K562 (cell line): ENCODE data around the gene SMOC2.

Source experiments
- CBX3 ChIP-seq, 2 experiments: IDR thresholded peaks; 1 replicate in 1 of 2; 2 replicates in 1 of 2; pipeline ENCODE4 v1.6.1; 2012; ENCODE audit warnings: inconsistent platforms in 2 of 2, low read length in 2 of 2, borderline replicate concordance in 1 of 2, control low read depth in 1 of 2
- CREBBP ChIP-seq: IDR thresholded peaks from one replicate; pipeline ENCODE4 v1.6.1; 2012; ENCODE audit warnings: low read depth, mild to moderate bottlenecking, control low read depth, inconsistent platforms, low read length
- CTCF ChIP-seq, 3 experiments: IDR thresholded peaks in 2 of 3; conservative IDR thresholded peaks in 1 of 3; 2 replicates each; pipeline ENCODE4 v1.5.1; 2011 to 2012; ENCODE audit warnings: low read length in 3 of 3, mild to moderate bottlenecking in 3 of 3, control low read depth in 2 of 3, improper control_type of control experiment in 1 of 3, inconsistent platforms in 1 of 3, low read depth in 1 of 3, mixed read lengths in 1 of 3, moderate library complexity in 1 of 3; ENCODE audit not compliant: insufficient read depth in 2 of 3
- E2F1 ChIP-seq: sonication (generic); formaldehyde crosslinking; IDR thresholded peaks from 2 replicates; pipeline ENCODE4 v1.8.1; 2023; ENCODE audit warnings: mild to moderate bottlenecking, missing genetic modification reagents, moderate library complexity
- ELK1 ChIP-seq: sonication (generic); formaldehyde crosslinking; IDR thresholded peaks from 2 replicates; pipeline ENCODE4 v1.8.1; 2022; ENCODE audit warnings: missing genetic modification reagents
- EP300 ChIP-seq: IDR thresholded peaks from 2 replicates; pipeline ENCODE4 v1.6.1; 2012; ENCODE audit warnings: low read length, improper control_type of control experiment
- HMG20A ChIP-seq: fragments of 450-650 bp; formaldehyde crosslinking; conservative IDR thresholded peaks from 2 replicates; pipeline ENCODE4 v1.4.0; 2020; ENCODE audit warnings: mild to moderate bottlenecking, mixed read lengths
- NCOA2 ChIP-seq, 2 experiments: fragments of 450-650 bp; IDR thresholded peaks; 2 replicates each; pipeline ENCODE4 v1.6.1; 2018; ENCODE audit warnings: mild to moderate bottlenecking in 2 of 2, moderate library complexity in 1 of 2; ENCODE audit not compliant: partially characterized antibody in 2 of 2
- NR4A1 ChIP-seq, 2 experiments: fragments of 250-450 bp in 1 of 2; fragments of 450-650 bp in 1 of 2; sonication (Bioruptor Pico) in 1 of 2; IDR thresholded peaks; 2 replicates each; pipeline versions ENCODE4 v1.4.0 to v1.6.1; 2016 to 2020; ENCODE audit warnings: mild to moderate bottlenecking in 2 of 2, missing compliant biosample characterization in 1 of 2, missing genetic modification characterization in 1 of 2, moderate library complexity in 1 of 2
- STAT5B ChIP-seq: fragments of 250-450 bp; sonication (Bioruptor Pico); IDR thresholded peaks from 2 replicates; pipeline ENCODE4 v1.8.0; 2021; ENCODE audit warnings: mild to moderate bottlenecking, inconsistent platforms
- TAF7 ChIP-seq: fragments of 450-650 bp; IDR thresholded peaks from 2 replicates; pipeline ENCODE4 v1.6.1; 2016; ENCODE audit warnings: missing genetic modification characterization, missing compliant biosample characterization
- THRAP3 ChIP-seq: fragments of 450-650 bp; IDR thresholded peaks from 2 replicates; pipeline ENCODE4 v1.6.1; 2016; ENCODE audit warnings: mild to moderate bottlenecking, inconsistent platforms, borderline replicate concordance
- YY1 ChIP-seq, 3 experiments: IDR thresholded peaks; 2 replicates each; pipeline ENCODE4 v1.6.1; 2011; ENCODE audit warnings: low read length in 2 of 3, mild to moderate bottlenecking in 2 of 3, moderate library complexity in 2 of 3, borderline replicate concordance in 1 of 3, control low read depth in 1 of 3, low read depth in 1 of 3; ENCODE audit not compliant: insufficient read depth in 3 of 3, insufficient replicate concordance in 2 of 3, control insufficient read depth in 1 of 3, insufficient read length in 1 of 3; ENCODE audit errors: extremely low read depth in 1 of 3
- ZBTB49 ChIP-seq: sonication (generic); formaldehyde crosslinking; IDR thresholded peaks from 2 replicates; pipeline ENCODE4 v1.8.0; 2022; ENCODE audit warnings: missing genetic modification reagents, mild to moderate bottlenecking, borderline replicate concordance

- no peak for TF ChIP-seq THRAP3
- no peak for TF ChIP-seq STAT5B (CRISPR knock-in tag)
- TF ChIP-seq CTCF (IDR thresholded peaks at IDR 0.05 in 2 of 3, conservative IDR thresholded peaks at IDR 0.05 in 1 of 3; ENCODE audit: insufficient read depth in 2 of 3, low read depth in 1 of 3, low read length in 3 of 3): no peak
- no peak for TF ChIP-seq HMG20A (CRISPR knock-in tag)
- TF ChIP-seq EP300: no peak
- TF ChIP-seq YY1 (IDR thresholded peaks at IDR 0.05; ENCODE audit: borderline replicate concordance in 1 of 3, control insufficient read depth in 1 of 3, extremely low read depth in 1 of 3, insufficient read depth in 3 of 3, insufficient read length in 1 of 3, insufficient replicate concordance in 2 of 3, low read depth in 1 of 3, low read length in 2 of 3): no peak
- no peak for TF ChIP-seq ZBTB49
- TF ChIP-seq ELK1: no peak
- TF ChIP-seq CREBBP: no peak
- TF ChIP-seq NCOA2 (IDR thresholded peaks at IDR 0.05; ENCODE audit: partially characterized antibody in 2 of 2): no peak
- no peak for TF ChIP-seq TAF7 (tag)
- no peak for TF ChIP-seq CBX3 (IDR thresholded peaks at IDR 0.05; ENCODE audit: borderline replicate concordance in 1 of 2, low read length in 2 of 2)
- no peak for TF ChIP-seq NR4A1 (CRISPR knock-in tag; IDR thresholded peaks at IDR 0.05)
- TF ChIP-seq NR4A1 (tag; IDR thresholded peaks at IDR 0.05): no peak
- TF ChIP-seq E2F1 (CRISPR knock-in tag): no peak
Observed at GRCh38 chr6:168558686-168559085, 117.7 kb downstream of the SMOC2 start.
